ENCODE data around the gene CD8A.

DNA sequence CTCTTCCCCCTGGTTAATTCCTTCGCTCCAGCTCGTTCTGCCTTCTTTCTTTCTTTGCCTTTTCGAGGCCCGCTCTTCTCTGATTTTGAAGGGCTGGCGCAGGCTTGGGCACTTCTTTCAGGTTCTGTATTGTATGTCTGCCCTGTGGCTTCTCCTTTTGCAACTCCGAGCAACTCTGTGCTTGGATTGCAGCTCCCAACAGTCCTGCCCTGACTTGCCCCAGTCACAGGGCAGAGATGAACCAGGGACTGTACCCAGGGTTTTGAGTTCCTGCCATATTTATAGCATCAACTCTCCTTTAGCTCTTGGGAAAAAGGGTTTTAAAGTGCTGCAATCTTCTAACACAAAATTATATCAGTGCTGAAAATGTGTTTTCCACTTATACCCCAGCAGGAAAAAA lies 31.1 kb upstream of the CD8A start:
- TF ChIP-seq, protein P1, sequence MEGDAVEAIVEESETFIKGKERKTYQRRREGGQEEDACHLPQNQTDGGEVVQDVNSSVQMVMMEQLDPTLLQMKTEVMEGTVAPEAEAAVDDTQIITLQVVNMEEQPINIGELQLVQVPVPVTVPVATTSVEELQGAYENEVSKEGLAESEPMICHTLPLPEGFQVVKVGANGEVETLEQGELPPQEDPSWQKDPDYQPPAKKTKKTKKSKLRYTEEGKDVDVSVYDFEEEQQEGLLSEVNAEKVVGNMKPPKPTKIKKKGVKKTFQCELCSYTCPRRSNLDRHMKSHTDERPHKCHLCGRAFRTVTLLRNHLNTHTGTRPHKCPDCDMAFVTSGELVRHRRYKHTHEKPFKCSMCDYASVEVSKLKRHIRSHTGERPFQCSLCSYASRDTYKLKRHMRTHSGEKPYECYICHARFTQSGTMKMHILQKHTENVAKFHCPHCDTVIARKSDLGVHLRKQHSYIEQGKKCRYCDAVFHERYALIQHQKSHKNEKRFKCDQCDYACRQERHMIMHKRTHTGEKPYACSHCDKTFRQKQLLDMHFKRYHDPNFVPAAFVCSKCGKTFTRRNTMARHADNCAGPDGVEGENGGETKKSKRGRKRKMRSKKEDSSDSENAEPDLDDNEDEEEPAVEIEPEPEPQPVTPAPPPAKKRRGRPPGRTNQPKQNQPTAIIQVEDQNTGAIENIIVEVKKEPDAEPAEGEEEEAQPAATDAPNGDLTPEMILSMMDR (IDR thresholded peaks at IDR 0.05): no peak
- no peak for TF ChIP-seq EZH2phosphoT487 (IDR thresholded peaks at IDR 0.05; ENCODE audit: borderline replicate concordance, low read depth)
- TF ChIP-seq MXI1 (IDR thresholded peaks at IDR 0.05; ENCODE audit: low read depth, low read length): no peak
- no peak for TF ChIP-seq JUND (IDR thresholded peaks at IDR 0.05)
- no peak for TF ChIP-seq SIN3A (IDR thresholded peaks at IDR 0.05; ENCODE audit: borderline replicate concordance, low read depth, low read length)
- TF ChIP-seq, protein P2, sequence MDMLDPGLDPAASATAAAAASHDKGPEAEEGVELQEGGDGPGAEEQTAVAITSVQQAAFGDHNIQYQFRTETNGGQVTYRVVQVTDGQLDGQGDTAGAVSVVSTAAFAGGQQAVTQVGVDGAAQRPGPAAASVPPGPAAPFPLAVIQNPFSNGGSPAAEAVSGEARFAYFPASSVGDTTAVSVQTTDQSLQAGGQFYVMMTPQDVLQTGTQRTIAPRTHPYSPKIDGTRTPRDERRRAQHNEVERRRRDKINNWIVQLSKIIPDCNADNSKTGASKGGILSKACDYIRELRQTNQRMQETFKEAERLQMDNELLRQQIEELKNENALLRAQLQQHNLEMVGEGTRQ (IDR thresholded peaks at IDR 0.05; ENCODE audit: borderline replicate concordance, low read depth, low read length): no peak
